Activated naive CD8-positive, alpha-beta T cell treated with anti-CD3 and anti-CD28 coated beads, Interleukin-2, amount 50 U/mL, for 24 hours (primary cell): ENCODE measurements around the gene MAEA.

Source experiments
- ATAC-seq: fragments of 150-1000 bp; cut with Tn5 transposase; one replicate; pipeline ENCODE4 v1.10.0; 2021
- DNase-seq: peaks from one replicate; pipeline ENCODE4 v3.0.0; 2021
- H3K27ac Mint-ChIP-seq: one replicate; pipeline ENCODE4 v1.8.0; 2021; ENCODE audit warnings: mild to moderate bottlenecking, mixed read lengths
- H3K27me3 Mint-ChIP-seq: one replicate; pipeline ENCODE4 v1.8.0; 2021; ENCODE audit warnings: mixed read lengths
- H3K36me3 Mint-ChIP-seq: one replicate; pipeline ENCODE4 v1.8.0; 2021; ENCODE audit warnings: low read depth, mixed read lengths
- H3K4me1 Mint-ChIP-seq: one replicate; pipeline ENCODE4 v1.8.0; 2021; ENCODE audit warnings: mixed read lengths
- H3K4me3 Mint-ChIP-seq: one replicate; pipeline ENCODE4 v1.8.0; 2021; ENCODE audit warnings: mild to moderate bottlenecking, moderate library complexity, mixed read lengths
- H3K9me3 Mint-ChIP-seq: one replicate; pipeline ENCODE4 v1.8.0; 2021; ENCODE audit warnings: mixed read lengths

MAEA gene

GRCh38 chr4:1297456-1298325, 8.0 kb downstream of the MAEA start:
- DNase-seq = no peak
- Mint-ChIP-seq H3K36me3 (peaks cover 26% of the 10 kb centered on the region), H3K4me3 (no peak overlapping the region), H3K27ac (no peak overlapping the region), H3K27me3 (no peaks in the 10 kb centered on the region), H3K4me1 (peaks cover 37% of the 10 kb centered on the region), H3K9me3 (no peaks in the 10 kb centered on the region)
- ATAC-seq = no peak

- Mint-ChIP-seq H3K4me3 (no peak overlapping the region), H3K4me1 (peaks cover 35% of the 10 kb centered on the region), H3K27me3 (no peaks in the 10 kb centered on the region), H3K36me3 (peaks cover 26% of the 10 kb centered on the region), H3K27ac (no peak overlapping the region), H3K9me3 (no peaks in the 10 kb centered on the region)
- DNase-seq = no peak
- no peak for ATAC-seq
Measured at GRCh38 chr4:1298461-1298860, 8.8 kb downstream of the MAEA start.

- no peak for ATAC-seq
- peaks cover 29% of the 10 kb centered on the region for H3K4me1 Mint-ChIP-seq
- H3K9me3 Mint-ChIP-seq = no peaks in the 10 kb centered on the region
- no peak overlapping the region for H3K4me3 Mint-ChIP-seq
- H3K36me3 Mint-ChIP-seq = peaks cover 26% of the 10 kb centered on the region
- no peak for DNase-seq
- H3K27ac Mint-ChIP-seq = no peak overlapping the region
- no peaks in the 10 kb centered on the region for H3K27me3 Mint-ChIP-seq
Measured at GRCh38 chr4:1299301-1299860, 9.7 kb downstream of the MAEA start.

GRCh38 chr4:1300466-1301455, 11.1 kb downstream of the MAEA start:
- no peaks in the 10 kb centered on the region for H3K9me3 Mint-ChIP-seq
- H3K36me3 Mint-ChIP-seq = peaks cover 30% of the 10 kb centered on the region
- H3K27ac Mint-ChIP-seq = peak overlapping the region; percentile 62
- ATAC-seq (no peak), DNase-seq (no peak)
- peaks cover 30% of the 10 kb centered on the region for H3K4me1 Mint-ChIP-seq
- no peak overlapping the region for H3K4me3 Mint-ChIP-seq
- no peaks in the 10 kb centered on the region for H3K27me3 Mint-ChIP-seq

- no peak for DNase-seq
- no peak for ATAC-seq
- no peak overlapping the region for H3K27ac Mint-ChIP-seq
- H3K9me3 Mint-ChIP-seq = no peaks in the 10 kb centered on the region
- H3K4me3 Mint-ChIP-seq = no peak overlapping the region
- no peaks in the 10 kb centered on the region for H3K27me3 Mint-ChIP-seq
- H3K4me1 Mint-ChIP-seq = peaks cover 37% of the 10 kb centered on the region
- H3K36me3 Mint-ChIP-seq = peaks cover 28% of the 10 kb centered on the region
Measured at GRCh38 chr4:1302159-1302558, 12.5 kb downstream of the MAEA start.

- Mint-ChIP-seq H3K4me3 (peak overlapping the region; percentile 26), H3K4me1 (peaks cover 52% of the 10 kb centered on the region), H3K36me3 (peaks cover 13% of the 10 kb centered on the region), H3K9me3 (no peaks in the 10 kb centered on the region), H3K27ac (no peak overlapping the region), H3K27me3 (no peaks in the 10 kb centered on the region)
- DNase-seq (no peak), ATAC-seq (no peak)
Measured at GRCh38 chr4:1305261-1305711, 15.6 kb downstream of the MAEA start.

- DNase-seq (peak; percentile 54), ATAC-seq (peak; percentile 55)
- H3K9me3 Mint-ChIP-seq = no peaks in the 10 kb centered on the region
- H3K27ac Mint-ChIP-seq = peak overlapping the region; percentile 71
- H3K4me1 Mint-ChIP-seq = peaks cover 49% of the 10 kb centered on the region
- peak overlapping the region; percentile 26 for H3K4me3 Mint-ChIP-seq
- H3K27me3 Mint-ChIP-seq = no peaks in the 10 kb centered on the region
- peaks cover 12% of the 10 kb centered on the region for H3K36me3 Mint-ChIP-seq
Measured at GRCh38 chr4:1305781-1306455, 16.2 kb downstream of the MAEA start.

- Mint-ChIP-seq H3K27me3 (no peaks in the 10 kb centered on the region), H3K27ac (no peak overlapping the region), H3K9me3 (no peaks in the 10 kb centered on the region), H3K36me3 (peaks cover 15% of the 10 kb centered on the region), H3K4me1 (peaks cover 51% of the 10 kb centered on the region), H3K4me3 (peak overlapping the region; percentile 57)
- ATAC-seq = no peak
- DNase-seq = no peak
Measured at GRCh38 chr4:1307951-1308735, 18.5 kb downstream of the MAEA start.

- Mint-ChIP-seq H3K27ac (peak overlapping the region; percentile 37), H3K4me1 (peaks cover 53% of the 10 kb centered on the region), H3K36me3 (peaks cover 25% of the 10 kb centered on the region), H3K9me3 (no peaks in the 10 kb centered on the region), H3K4me3 (peak overlapping the region; percentile 57), H3K27me3 (no peaks in the 10 kb centered on the region)
- ATAC-seq = peak; percentile 83
- peak; percentile 69 for DNase-seq
Measured at GRCh38 chr4:1309261-1310010, 19.7 kb downstream of the MAEA start.

- H3K36me3 Mint-ChIP-seq = peaks cover 25% of the 10 kb centered on the region
- no peaks in the 10 kb centered on the region for H3K9me3 Mint-ChIP-seq
- H3K4me1 Mint-ChIP-seq = peaks cover 50% of the 10 kb centered on the region
- H3K27me3 Mint-ChIP-seq = no peaks in the 10 kb centered on the region
- peak overlapping the region; percentile 49 for H3K27ac Mint-ChIP-seq
- ATAC-seq (no peak), DNase-seq (no peak)
- peak overlapping the region; percentile 17 for H3K4me3 Mint-ChIP-seq
Measured at GRCh38 chr4:1310031-1310795, 20.5 kb downstream of the MAEA start.

- Mint-ChIP-seq H3K9me3 (no peaks in the 10 kb centered on the region), H3K4me3 (peak overlapping the region; percentile 36), H3K27ac (peak overlapping the region; percentile 27), H3K27me3 (no peaks in the 10 kb centered on the region), H3K36me3 (peaks cover 25% of the 10 kb centered on the region), H3K4me1 (peaks cover 46% of the 10 kb centered on the region)
- ATAC-seq (no peak), DNase-seq (no peak)
Measured at GRCh38 chr4:1310796-1311631, 21.3 kb downstream of the MAEA start.
